HepG2 (cell line): ENCODE results near the gene FLRT2. TPM values are rescaled to one million over a fixed set of nuclear protein-coding genes. Genes with fewer than 3 reads are reported as not detected.

Experiments
- ATF7 ChIP-seq, 2 experiments: fragments of 450-650 bp in 1 of 2; sonication (generic) in 1 of 2; formaldehyde crosslinking in 1 of 2; IDR thresholded peaks; 2 replicates each; pipeline versions ENCODE4 v1.4.0 to v1.6.1; 2016 to 2020; ENCODE audit warnings: antibody characterized with exemption in 1 of 2, mild to moderate bottlenecking in 1 of 2, missing genetic modification reagents in 1 of 2
- FOXA3 ChIP-seq: IDR thresholded peaks from 2 replicates; pipeline ENCODE4 v1.6.1; 2016; ENCODE audit warnings: missing genetic modification reagents, missing compliant biosample characterization
- FOXP1 ChIP-seq, 2 experiments: fragments of 450-650 bp in 1 of 2; IDR thresholded peaks; 2 replicates each; pipeline ENCODE4 v1.6.1; 2017 to 2018; ENCODE audit warnings: antibody characterized with exemption in 1 of 2
- HDAC2 ChIP-seq: sonication (generic); formaldehyde crosslinking; IDR thresholded peaks from 2 replicates; pipeline ENCODE4 v1.4.0; 2020; ENCODE audit warnings: missing genetic modification reagents
- HMG20A ChIP-seq: IDR thresholded peaks from 2 replicates; pipeline ENCODE4 v1.6.1; 2016; ENCODE audit warnings: borderline replicate concordance
- HNF4A ChIP-seq: sonication (generic); formaldehyde crosslinking; IDR thresholded peaks from 2 replicates; pipeline ENCODE4 v1.4.0; 2020; ENCODE audit warnings: missing genetic modification reagents
- ISL2 ChIP-seq: sonication (generic); formaldehyde crosslinking; IDR thresholded peaks from 2 replicates; pipeline ENCODE4 v1.5.0; 2020; ENCODE audit warnings: missing genetic modification reagents
- NCOA2 ChIP-seq: sonication (generic); formaldehyde crosslinking; IDR thresholded peaks from 2 replicates; pipeline ENCODE4 v1.8.0; 2022; ENCODE audit warnings: inconsistent platforms
- RAD21 ChIP-seq: fragments of 450-650 bp; formaldehyde crosslinking; IDR thresholded peaks from 2 replicates; pipeline ENCODE4 v1.5.0; 2020; ENCODE audit warnings: mild to moderate bottlenecking
- RORA ChIP-seq: sonication (generic); formaldehyde crosslinking; IDR thresholded peaks from 2 replicates; pipeline ENCODE4 v1.5.0; 2020; ENCODE audit warnings: mild to moderate bottlenecking, missing genetic modification reagents, moderate library complexity
- SALL1 ChIP-seq: sonication (generic); formaldehyde crosslinking; IDR thresholded peaks from 2 replicates; pipeline ENCODE4 v1.8.0; 2022; ENCODE audit warnings: mild to moderate bottlenecking, missing genetic modification reagents
- SAP130 ChIP-seq: IDR thresholded peaks from 2 replicates; pipeline ENCODE4 v1.6.1; 2016; ENCODE audit warnings: low read depth
- SATB2 ChIP-seq: sonication (generic); formaldehyde crosslinking; IDR thresholded peaks from 2 replicates; pipeline ENCODE4 v1.5.0; 2020; ENCODE audit warnings: missing genetic modification reagents
- SOX6 ChIP-seq, 2 experiments: fragments of 450-650 bp in 1 of 2; sonication (generic) in 1 of 2; formaldehyde crosslinking in 1 of 2; IDR thresholded peaks; 2 replicates each; pipeline versions ENCODE4 v1.4.0 to v1.6.1; 2017 to 2020; ENCODE audit warnings: antibody characterized with exemption in 1 of 2, mild to moderate bottlenecking in 1 of 2, missing genetic modification reagents in 1 of 2
- TAF15 ChIP-seq: fragments of 200-400 bp; formaldehyde crosslinking; IDR thresholded peaks from one replicate; pipeline ENCODE4 v1.6.1; 2018; ENCODE audit warnings: mild to moderate bottlenecking, low read depth, low read length; ENCODE audit not compliant: poor library complexity, severe bottlenecking
- ZBTB20 ChIP-seq: sonication (generic); formaldehyde crosslinking; IDR thresholded peaks from 2 replicates; pipeline ENCODE4 v1.8.1; 2023; ENCODE audit warnings: missing genetic modification reagents, low read depth, mild to moderate bottlenecking, borderline replicate concordance
- ZFX ChIP-seq: sonication (generic); formaldehyde crosslinking; IDR thresholded peaks from 2 replicates; pipeline ENCODE4 v1.4.0; 2020; ENCODE audit warnings: mild to moderate bottlenecking, low read depth, missing genetic modification reagents, moderate library complexity
- ZMYM3 ChIP-seq: sonication (generic); formaldehyde crosslinking; IDR thresholded peaks from 2 replicates; pipeline ENCODE4 v1.5.1; 2020; ENCODE audit warnings: mild to moderate bottlenecking, missing genetic modification reagents
- ZNF572 ChIP-seq: sonication (generic); formaldehyde crosslinking; IDR thresholded peaks from 2 replicates; pipeline ENCODE4 v1.5.1; 2020; ENCODE audit warnings: mild to moderate bottlenecking, missing genetic modification reagents
- ZNF740 ChIP-seq: sonication (generic); formaldehyde crosslinking; IDR thresholded peaks from 2 replicates; pipeline ENCODE4 v1.4.0; 2020; ENCODE audit warnings: missing genetic modification reagents
- ZNF800 ChIP-seq: sonication (generic); formaldehyde crosslinking; IDR thresholded peaks from 2 replicates; pipeline ENCODE4 v1.4.0; 2020; ENCODE audit warnings: missing genetic modification reagents
- polyA plus RNA-seq, 8 experiments: library from polyadenylated mRNA; depleted of rRNA in 3 of 8; stranded (reverse) in 7 of 8; unstranded in 1 of 8; fragments of >200 nt; fragmentation: Illumina TruSeq in 4 of 8; extraction: Trizol in 4 of 8; gene quantifications; 2 replicates each; pipeline versions ENCODE4 v1.2.1 to v1.2.3, GENCODE V29; 2011 to 2016; ENCODE audit warnings: low read depth in 4 of 8, missing spikeins in 1 of 8, mixed read lengths in 1 of 8; ENCODE audit not compliant: insufficient read depth in 1 of 8
- total RNA-seq, 5 experiments: library from RNA; depleted of rRNA; stranded (reverse); fragments of >200 nt; fragmentation: Illumina TruSeq; extraction: Trizol; gene quantifications; 2 replicates each; pipeline ENCODE4 v1.2.3, GENCODE V29; 2016; ENCODE audit warnings: low read depth in 1 of 5
- TF ChIP-seq, protein P1 (sequence below): sonication (generic); formaldehyde crosslinking; IDR thresholded peaks from 2 replicates; pipeline ENCODE4 v1.4.0; 2020; ENCODE audit warnings: missing genetic modification reagents
- TF ChIP-seq, protein P2 (sequence below): sonication (generic); formaldehyde crosslinking; IDR thresholded peaks from 2 replicates; pipeline ENCODE4 v1.4.0; 2020; ENCODE audit warnings: missing genetic modification reagents
- TF ChIP-seq, protein P3 (sequence below): sonication (generic); formaldehyde crosslinking; conservative IDR thresholded peaks from 2 replicates; pipeline ENCODE4 v1.4.0; 2020; ENCODE audit warnings: missing genetic modification reagents

Gene FLRT2
- total and polyA plus RNA-seq, 2 of the 13 experiments (the other 11 are each of a cell fraction or from before 2014, with no cell fraction given) = not detected

- TF ChIP-seq, protein P1, sequence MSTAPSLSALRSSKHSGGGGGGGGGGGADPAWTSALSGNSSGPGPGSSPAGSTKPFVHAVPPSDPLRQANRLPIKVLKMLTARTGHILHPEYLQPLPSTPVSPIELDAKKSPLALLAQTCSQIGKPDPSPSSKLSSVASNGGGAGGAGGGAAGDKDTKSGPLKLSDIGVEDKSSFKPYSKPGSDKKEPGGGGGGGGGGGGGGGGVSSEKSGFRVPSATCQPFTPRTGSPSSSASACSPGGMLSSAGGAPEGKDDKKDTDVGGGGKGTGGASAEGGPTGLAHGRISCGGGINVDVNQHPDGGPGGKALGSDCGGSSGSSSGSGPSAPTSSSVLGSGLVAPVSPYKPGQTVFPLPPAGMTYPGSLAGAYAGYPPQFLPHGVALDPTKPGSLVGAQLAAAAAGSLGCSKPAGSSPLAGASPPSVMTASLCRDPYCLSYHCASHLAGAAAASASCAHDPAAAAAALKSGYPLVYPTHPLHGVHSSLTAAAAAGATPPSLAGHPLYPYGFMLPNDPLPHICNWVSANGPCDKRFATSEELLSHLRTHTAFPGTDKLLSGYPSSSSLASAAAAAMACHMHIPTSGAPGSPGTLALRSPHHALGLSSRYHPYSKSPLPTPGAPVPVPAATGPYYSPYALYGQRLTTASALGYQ = no peak
- TF ChIP-seq SAP130 (CRISPR knock-in tag) = peak; percentile 66
- no peak for TF ChIP-seq ZNF740 (CRISPR knock-in tag)
- peak; percentile 73 for TF ChIP-seq ISL2 (CRISPR knock-in tag)
- TF ChIP-seq TAF15 = no peak
- no peak for TF ChIP-seq ZNF572 (CRISPR knock-in tag)
- peak; percentile 80 for TF ChIP-seq FOXA3 (CRISPR knock-in tag)
- TF ChIP-seq ZNF800 (CRISPR knock-in tag) = no peak
- TF ChIP-seq ZFX (CRISPR knock-in tag) = peak; percentile 40; the same call in 1 of the 2 replicates
- TF ChIP-seq, protein P2, sequence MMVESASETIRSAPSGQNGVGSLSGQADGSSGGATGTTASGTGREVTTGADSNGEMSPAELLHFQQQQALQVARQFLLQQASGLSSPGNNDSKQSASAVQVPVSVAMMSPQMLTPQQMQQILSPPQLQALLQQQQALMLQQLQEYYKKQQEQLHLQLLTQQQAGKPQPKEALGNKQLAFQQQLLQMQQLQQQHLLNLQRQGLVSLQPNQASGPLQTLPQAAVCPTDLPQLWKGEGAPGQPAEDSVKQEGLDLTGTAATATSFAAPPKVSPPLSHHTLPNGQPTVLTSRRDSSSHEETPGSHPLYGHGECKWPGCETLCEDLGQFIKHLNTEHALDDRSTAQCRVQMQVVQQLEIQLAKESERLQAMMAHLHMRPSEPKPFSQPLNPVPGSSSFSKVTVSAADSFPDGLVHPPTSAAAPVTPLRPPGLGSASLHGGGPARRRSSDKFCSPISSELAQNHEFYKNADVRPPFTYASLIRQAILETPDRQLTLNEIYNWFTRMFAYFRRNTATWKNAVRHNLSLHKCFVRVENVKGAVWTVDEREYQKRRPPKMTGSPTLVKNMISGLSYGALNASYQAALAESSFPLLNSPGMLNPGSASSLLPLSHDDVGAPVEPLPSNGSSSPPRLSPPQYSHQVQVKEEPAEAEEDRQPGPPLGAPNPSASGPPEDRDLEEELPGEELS (CRISPR knock-in tag) = peak; percentile 53; the same call in 1 of the 2 replicates
- TF ChIP-seq HMG20A (CRISPR knock-in tag) = peak; percentile 84; the same call in 1 of the 2 replicates
- TF ChIP-seq SATB2 (CRISPR knock-in tag) = no peak
- TF ChIP-seq RORA (CRISPR knock-in tag) = no peak
- TF ChIP-seq, protein P3, sequence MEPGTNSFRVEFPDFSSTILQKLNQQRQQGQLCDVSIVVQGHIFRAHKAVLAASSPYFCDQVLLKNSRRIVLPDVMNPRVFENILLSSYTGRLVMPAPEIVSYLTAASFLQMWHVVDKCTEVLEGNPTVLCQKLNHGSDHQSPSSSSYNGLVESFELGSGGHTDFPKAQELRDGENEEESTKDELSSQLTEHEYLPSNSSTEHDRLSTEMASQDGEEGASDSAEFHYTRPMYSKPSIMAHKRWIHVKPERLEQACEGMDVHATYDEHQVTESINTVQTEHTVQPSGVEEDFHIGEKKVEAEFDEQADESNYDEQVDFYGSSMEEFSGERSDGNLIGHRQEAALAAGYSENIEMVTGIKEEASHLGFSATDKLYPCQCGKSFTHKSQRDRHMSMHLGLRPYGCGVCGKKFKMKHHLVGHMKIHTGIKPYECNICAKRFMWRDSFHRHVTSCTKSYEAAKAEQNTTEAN (CRISPR knock-in tag) = no peak
- TF ChIP-seq FOXP1 (IDR thresholded peaks at IDR 0.05) = no peak
- TF ChIP-seq FOXP1 (CRISPR knock-in tag; IDR thresholded peaks at IDR 0.05) = 0 out of 2 replicates have a peak, but pooled peaks have one; percentile 13
- TF ChIP-seq ZBTB20 (CRISPR knock-in tag) = 0 out of 2 replicates have a peak, but pooled peaks have one; percentile 28
- peak; percentile 43; the same call in 1 of the 2 replicates for TF ChIP-seq HDAC2 (CRISPR knock-in tag)
- no peak for TF ChIP-seq RAD21 (CRISPR knock-in tag)
- TF ChIP-seq HNF4A (CRISPR knock-in tag) = peak; percentile 8; the same call in 1 of the 2 replicates
- no peak for TF ChIP-seq ZMYM3
- no peak for TF ChIP-seq ATF7 (IDR thresholded peaks at IDR 0.05)
- no peak for TF ChIP-seq ATF7 (CRISPR knock-in tag; IDR thresholded peaks at IDR 0.05)
- TF ChIP-seq NCOA2 (CRISPR knock-in tag) = peak; percentile 59; the same call in 1 of the 2 replicates
- no peak for TF ChIP-seq SOX6 (IDR thresholded peaks at IDR 0.05)
- peak; percentile 82 for TF ChIP-seq SOX6 (CRISPR knock-in tag; IDR thresholded peaks at IDR 0.05)
- peak; percentile 58; the same call in 1 of the 2 replicates for TF ChIP-seq SALL1
These were observed 47.4 kb upstream of the FLRT2 start (continued) for GRCh38 chr14:85482552-85482951.
